Measurements from ENCODE around the gene BEND5.

The BEND5 gene, protein sequence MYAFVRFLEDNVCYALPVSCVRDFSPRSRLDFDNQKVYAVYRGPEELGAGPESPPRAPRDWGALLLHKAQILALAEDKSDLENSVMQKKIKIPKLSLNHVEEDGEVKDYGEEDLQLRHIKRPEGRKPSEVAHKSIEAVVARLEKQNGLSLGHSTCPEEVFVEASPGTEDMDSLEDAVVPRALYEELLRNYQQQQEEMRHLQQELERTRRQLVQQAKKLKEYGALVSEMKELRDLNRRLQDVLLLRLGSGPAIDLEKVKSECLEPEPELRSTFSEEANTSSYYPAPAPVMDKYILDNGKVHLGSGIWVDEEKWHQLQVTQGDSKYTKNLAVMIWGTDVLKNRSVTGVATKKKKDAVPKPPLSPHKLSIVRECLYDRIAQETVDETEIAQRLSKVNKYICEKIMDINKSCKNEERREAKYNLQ

DNA sequence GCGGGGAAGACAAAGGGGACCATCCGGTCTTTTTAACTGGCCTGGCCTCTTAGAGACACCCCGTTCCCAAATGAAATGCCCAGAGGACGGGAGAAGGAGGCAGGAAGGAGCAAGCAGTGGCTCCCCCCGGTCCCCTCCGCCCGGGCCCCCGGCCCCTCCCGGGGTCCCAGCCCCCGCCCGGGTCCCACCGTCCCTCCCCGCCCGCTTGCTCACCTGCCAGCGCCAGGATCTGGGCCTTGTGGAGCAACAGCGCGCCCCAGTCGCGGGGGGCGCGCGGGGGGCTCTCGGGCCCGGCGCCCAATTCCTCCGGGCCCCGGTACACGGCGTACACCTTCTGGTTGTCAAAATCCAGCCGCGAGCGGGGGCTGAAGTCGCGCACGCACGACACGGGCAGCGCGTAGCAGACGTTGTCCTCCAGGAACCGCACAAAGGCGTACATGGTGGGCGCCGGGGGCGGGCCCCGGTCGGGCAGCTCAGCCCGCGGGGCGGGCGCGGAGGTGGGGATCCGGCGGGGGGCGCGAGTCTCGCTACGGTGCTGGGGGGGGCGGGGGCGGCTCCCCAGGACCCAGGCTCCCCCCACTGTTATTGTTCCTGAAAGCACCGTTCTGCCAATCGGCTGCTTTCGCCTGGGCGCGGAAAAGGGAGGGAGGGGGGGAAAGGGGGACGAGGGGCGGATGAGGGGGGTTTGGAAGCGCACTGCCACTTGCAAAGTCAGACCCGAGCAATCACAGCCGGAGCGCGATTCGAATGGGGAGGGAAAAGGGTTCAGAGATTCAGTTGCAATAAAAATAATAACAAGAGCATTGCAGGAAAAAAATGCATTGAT is at the start of gene BEND5:
BEND5 (minus strand) TSS at position 499 of the 826 bp plus-strand sequence; CDS start at position 439, 60 bp downstream.
- DNase-seq, result peak; percentile 78

DNA sequence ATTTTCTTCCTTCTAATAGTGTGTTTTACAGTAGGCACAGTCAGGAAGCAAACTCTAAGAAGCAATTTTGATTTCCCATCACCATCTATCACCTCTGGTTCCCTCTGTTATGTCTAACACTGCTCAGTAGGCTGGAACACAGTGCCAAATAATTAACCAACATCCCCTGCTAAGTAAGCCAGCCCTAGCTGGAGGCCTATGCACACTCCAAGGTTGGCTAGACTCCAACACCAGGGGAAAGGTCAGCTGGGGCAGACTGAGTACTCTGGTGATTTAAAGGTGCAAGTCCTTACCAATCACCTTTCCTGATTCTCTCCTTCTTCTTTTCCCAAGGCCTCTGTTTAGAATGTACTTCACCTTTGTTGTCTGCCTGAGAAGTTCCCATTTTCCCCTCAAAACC is 46.5 kb upstream of the BEND5 start:
- no peak for DNase-seq

DNA sequence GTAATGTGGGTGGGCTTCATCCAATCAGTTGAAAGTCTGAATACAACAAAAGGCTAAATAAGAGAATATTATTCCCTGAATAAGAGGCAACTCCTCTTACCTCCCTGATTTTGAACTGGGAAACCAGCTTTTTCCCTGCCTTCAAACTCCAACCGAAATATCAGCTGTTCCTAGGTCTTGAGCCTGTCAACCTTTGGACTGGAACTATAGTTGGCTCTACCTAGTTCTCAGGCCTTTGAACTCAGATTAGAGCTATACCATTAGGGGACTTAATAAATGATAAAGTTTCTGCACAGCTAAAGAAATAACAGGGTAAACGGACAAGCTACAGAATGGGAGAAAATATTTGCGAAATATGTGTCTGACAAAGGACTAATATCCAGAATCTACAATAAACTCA is 43.8 kb upstream of the BEND5 start:
- no peak for DNase-seq

DNA sequence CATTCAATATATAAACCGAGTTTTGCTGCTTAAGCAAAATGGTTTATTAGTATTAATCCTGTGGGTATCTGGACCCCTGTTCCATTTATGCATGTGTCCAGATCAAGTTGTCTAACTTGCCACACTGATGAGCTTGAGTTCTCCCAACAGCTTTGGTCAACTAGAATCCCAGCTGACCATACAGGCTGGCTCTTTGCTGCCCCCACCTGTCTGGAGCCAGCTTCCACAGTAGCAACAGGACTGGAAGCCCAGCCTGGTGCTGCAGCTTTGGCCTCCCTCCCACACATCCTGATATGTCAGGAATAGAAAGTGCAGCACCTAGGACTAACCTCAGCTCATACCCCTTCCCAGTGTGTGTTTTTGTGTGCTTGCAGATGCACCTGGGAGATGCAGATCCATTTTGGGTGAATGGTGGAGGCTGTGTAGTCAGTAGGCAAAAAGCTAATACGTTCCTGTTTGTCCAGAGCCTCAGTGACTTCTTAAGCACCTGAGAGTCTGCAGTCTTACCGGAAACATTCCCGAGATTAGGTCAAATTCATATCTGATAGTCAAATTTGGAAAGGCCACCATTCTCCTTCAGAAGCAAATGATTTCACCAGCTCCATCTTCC is 40.9 kb upstream of the BEND5 start:
- peak; percentile 26 for DNase-seq

DNA sequence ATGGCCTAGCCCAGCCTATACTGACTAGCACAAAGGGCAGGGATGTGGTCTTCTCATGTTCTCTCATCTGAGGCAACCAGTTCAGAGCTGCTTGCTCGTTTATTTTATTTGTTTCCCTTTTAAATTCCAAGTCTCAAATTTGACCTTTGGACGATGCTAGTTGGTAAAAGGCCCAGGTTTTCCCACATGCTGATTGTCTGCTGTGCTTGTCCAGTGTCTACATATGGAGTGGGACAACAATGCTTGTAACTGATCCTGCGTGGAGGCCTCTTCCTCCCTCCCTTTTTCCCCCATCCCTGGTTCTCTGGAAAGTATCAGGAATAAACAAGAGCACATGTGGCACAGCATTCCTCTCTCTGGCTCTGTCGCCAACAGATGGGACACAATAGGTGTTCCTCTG is 34.0 kb upstream of the BEND5 start:
- no peak for DNase-seq

DNA sequence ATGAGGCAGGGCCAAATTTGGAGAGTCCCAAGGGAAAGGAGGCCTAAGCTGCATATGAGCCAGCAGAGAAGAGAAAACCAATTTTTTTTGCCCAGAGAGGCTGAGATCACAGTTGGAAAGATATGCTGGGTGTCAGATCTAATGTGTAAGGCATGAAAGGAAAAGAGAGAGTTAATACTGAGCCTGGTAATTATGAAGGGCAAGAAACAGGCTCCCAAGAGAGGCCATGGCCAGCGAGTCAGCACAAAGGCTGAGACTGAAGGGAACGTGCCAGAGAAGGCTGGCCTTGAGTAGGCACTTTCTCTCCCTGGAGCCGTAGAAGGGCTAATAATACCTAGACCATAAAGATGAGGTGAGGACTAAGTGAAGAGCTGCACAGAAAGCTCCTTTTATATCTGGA is 31.8 kb upstream of the BEND5 start:
- DNase-seq, result no peak

DNA sequence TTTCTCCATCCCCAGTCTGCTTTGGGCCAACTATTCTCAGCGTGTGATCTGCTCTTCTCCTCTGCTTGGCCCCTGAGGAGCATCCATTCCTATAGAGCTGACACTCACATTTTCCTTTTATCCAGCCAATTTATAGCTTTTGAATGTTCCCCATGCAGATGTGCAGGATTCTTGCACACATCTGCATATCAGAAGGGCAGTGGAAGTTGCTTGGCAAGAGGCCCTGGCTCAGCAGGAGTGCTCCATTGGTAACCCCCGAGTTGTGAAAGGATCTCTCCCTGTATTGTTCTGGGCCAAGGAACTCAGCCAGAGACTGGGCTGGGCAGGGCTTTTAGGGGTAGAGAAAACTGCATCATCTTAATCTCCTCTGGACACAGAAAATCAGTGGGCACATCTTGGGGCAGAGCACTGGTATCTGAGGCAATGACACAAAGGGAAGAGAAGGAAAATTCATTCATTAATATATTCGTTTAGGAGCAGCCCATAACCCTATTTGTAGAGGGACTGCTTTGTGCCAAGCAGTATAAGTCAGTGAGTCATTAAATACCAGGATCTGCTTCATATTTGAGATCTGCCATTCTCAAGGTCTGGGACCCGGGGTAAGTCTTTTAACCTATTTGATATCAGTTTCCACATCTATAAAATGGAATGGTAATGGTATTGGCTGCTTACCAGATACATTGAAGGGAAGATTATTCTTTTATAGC is 31.0 kb upstream of the BEND5 start:
- no peak for DNase-seq

DNA sequence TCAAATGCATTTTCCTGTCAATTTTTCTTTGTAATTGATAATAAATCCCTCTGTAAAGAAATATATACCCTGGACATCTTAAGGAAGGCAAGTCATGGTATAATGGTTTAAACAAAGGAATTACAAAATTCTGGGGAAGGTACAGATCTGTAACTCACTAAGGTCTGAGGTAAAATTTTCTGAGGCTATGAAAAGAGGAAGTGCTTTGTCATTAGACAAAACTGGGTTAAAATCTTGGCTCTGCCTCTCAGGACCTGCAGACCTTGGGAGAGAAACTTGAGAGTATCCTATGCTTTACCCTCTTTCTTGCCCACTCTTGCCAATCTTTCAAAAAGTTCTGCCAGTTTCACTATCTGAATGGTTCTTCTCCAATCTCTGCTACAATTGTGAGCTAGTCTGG is 26.8 kb upstream of the BEND5 start:
- DNase-seq, result no peak

DNA sequence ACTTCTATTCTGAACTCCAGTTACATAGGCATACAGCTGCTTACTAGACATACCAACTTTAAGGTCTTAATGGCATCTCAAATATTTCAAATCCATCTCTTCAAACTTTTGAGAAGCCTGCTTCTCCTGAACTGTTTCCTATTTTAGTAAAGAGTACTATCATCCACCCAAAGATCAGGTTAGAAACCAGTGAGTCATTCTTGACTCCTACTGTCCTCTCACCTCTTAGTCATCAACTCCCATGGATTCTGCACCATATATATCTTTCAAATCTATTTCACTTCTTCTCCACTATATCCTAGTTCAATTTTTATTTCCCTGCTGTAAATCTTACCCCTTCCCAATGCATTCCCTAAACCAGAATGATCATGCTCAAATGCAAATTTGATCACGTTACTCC is 18.1 kb upstream of the BEND5 start:
- no peak for DNase-seq

DNA sequence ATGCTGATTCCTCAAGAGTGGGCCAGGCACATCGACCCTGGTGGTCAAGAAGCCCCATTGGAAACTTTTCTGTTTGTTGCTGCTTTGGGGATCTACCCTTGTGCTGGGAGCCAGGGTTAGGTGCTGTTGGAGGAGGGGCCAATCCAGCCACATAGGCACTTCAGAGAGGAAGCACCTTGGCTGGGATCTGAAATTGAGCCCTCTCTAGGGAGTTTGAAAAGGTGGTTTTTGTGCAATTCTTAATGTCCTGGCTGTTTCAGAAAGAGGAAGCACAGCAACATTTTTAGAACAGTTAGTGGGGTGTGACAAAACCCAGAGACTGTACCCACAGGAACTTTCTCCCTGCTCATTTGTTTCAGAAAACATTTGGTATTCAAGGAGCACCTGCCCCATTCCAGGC is 17.2 kb upstream of the BEND5 start:
- no peak for DNase-seq

DNA sequence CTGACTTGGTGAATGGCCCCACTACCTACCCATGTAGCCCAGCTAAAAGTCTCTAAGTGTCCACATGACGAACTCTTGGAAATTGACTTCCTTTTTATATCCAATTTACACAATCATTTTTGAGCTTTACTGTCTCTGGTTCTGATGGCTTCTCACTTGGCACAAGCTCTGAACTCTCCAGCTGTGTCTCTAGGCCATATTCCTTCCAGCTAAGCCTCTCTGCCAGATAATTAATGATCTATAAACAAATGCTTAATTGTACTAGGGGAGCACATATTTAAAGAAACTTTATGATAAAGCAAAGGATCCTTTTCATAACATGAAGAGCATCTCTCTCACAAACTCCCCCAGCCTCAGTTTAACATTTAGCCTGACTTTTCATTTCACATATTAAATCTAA is 16.3 kb upstream of the BEND5 start:
- no peak for DNase-seq

DNA sequence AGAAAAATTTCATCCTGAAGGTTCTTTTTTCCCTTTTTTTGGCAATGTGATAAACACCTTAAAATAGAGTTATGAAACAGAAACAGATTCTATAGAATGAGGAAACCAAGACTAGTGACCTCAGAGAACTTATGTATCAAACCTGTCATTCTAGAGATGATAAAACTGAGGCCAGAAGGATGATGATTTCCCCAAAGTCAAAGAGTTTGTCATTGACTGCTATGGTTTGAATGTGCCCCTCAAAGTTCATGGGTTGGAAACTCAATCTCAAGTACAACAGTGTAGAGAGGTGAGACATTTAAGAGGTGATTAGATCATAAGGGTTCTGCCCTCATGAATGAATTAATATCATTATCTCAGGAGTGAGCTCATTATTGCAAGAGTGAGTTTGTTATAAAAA is 13.7 kb upstream of the BEND5 start:
- DNase-seq, result no peak

DNA sequence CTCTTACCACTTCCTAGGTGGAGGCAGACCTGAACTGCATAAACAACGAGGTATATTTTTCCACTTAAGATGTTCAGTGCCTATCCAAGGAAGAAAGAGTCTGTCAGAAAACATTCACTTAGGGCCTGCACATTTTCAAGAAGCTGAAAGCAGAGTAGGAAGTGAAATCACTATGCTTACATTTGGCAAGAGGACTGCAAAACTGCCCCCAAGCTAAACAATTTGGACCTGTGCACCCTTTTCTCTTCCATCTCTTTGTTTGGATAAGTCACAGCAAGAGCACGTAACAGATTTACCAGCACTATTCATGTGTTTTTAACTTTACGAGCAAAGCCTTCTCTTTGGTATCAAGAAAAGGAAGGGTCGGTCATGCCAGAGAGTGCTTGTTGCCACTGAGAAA is 13.2 kb upstream of the BEND5 start:
- DNase-seq, result no peak

DNA sequence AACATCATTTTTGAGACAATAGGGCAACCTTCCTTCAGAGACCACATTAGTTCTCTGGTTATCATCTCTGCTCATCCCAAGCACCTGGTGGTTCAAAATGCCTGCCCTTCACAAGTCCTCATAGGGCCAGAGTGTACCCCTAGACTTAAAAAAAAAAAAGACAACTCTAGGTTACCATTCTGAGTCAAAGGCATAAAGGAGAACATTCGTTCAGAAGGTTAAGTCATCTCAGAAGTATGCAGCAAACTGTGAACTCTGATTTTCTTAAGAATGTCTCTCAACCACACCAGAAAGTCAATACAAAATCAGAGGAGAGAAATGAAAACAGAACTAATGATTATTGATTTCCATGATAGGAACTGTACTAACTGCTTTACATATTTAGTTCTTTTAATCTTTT is 9.2 kb upstream of the BEND5 start:
- no peak for DNase-seq

DNA sequence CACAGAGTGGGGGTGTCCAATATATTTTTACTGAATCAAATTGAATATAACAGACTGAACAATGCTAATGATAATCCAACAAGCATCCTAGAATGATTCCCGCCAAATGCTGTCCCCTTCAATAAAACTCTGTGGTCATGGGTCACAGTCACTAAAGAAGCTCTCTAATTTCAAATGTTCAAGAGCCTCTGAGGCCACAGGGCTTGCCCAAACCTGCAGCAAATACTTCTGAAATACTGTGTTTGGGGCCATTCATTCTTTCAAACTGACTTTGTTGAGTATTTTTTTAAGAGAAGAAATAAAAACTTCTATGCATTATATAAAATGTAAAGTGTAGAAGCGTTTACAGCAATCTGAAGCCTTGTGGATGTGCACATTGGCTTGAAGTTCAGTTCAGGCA is 7.6 kb upstream of the BEND5 start:
- no peak for DNase-seq

DNA sequence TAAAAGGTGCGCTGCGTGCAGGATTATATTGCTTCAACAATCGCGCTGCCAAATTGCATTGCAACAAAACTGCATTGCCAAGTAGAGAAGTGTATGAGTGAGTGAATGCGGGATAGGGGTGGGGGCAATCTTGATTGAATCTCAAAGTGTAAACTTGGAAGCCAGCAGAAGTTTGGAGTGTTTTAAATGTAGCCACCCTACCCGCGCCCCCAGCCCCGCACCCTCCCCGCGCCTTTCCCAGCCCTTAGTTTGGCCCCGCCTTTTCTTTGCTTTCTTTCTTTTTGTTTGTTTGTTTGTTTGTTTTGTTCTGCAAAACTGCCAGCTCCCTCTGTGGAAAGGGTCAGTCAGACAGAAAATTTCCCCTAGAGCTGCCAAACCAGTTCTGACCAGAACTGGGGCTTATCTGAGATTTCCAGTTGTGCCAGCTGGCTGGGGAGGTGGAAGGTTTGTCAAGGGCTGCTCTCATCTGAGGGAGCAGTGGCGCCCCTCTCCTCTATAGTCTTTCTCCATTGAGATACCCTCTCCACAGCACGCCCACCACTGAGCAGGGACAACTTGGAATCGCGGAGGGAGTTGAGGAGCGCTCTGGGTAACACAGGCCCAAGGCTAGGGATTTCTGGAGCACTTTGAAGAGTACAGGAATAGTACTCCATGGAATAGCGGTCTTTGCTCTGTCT is 666 bp upstream of the BEND5 start:
- DNase-seq, result peak; percentile 39

DNA sequence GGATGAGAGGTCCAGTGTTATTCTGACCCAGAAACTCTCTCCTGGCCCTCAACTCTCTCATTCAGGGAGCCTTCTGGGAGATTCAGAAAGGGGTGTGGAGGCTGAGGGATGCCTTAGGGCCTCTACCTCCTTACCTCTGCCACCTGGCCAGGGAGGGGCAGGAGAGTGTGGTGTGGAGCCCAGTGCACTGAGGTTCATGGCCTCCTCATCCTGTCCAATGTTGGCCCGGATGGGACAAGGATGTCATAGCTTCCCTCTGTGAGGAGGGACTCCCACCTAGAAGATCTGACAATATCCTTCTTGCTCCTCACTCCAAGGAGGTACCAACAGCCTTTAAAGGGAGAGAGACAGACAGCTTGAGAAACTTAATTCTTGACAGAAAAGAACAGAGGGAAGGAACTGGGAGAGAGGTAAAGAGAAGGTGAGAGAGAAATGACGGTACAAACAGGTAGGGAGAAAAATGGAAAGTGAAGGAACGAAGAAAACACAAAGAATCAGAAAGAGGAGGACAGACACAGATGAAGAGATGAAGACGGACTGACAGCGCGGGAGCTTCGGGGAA is 779 bp downstream of the BEND5 start:
- DNase-seq, result no peak

DNA sequence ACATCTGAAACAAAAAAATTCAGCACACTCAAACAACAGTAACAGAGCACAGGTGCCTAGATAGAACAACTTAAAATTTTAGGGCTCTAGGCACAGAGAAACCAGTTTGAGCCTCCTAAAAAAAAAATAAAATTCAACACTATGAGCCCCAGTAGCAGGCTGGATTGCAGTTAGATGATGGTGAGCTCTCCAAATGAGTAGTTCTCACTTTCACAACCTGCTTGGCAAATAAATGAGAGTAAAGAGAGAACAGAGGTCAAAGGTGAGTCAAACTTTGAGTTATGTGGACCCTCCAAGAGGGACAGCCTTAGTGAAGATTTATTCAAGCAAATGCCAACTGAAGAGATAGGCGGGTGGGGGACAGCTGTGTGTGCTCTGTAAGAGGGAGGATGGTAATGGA is 3.6 kb downstream of the BEND5 start:
- DNase-seq, result no peak

DNA sequence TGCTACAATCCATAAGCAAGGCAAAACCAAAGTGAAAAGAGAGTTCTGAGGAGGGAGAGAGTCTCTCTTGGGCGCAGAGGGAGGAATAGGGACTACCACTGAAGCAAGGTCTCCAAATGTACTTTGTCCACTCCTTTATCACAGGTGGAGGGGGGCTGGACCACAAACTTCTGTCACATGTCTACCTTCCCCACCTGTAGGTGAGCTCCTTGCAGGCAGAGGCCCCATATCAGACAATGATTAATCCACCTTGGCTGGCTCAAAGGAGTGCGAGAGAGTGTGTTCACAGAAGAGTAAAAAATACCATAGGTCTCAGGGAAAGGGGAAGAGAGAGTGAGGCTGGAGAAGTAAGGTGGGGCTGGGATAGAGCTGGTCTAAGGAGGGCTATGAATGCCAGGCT is 4.5 kb downstream of the BEND5 start:
- no peak for DNase-seq

DNA sequence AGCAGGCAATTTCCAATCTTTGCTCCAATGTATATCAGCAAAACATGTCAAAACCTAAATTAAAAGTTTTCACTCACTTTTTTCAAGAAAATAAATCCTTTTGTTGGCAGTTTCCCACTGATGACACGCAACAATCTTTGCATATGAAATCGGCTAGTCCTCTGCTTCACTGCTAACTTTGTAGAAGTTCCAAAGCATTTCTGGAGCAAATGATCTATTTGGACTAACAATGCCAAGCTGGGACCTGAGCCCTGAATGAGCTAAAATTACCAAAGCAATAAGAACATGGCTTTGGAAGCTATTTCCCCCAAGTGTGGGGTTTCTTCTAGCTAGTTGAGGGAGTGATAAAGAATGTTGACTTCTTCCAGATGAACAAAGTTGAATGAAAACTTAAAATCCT is 5.1 kb downstream of the BEND5 start:
- no peak for DNase-seq

DNA sequence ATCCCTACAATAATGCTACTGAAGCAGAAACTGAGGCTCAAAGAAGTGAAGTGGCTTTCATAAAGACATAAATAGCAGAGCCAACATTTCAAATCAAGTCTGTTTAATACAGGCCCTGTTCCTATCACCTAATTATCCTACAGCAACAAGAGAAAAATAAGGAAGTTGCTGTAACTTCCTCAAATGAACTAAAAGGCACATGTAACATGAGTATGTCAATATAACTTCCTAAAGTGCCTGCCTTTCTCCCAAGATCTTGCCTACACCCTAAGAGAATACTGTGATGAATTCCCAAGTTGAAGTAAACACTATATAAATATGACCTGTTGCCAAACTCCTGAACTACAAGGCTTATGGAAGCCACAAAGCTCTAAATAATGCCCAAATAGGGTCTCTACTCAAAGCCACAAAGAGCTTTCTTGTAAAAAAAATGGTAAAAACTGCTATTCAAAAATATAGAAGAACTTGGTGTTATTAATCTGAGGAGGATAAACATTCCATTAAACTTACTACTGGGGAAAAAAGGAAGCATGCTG is 8.6 kb downstream of the BEND5 start:
- no peak for DNase-seq

DNA sequence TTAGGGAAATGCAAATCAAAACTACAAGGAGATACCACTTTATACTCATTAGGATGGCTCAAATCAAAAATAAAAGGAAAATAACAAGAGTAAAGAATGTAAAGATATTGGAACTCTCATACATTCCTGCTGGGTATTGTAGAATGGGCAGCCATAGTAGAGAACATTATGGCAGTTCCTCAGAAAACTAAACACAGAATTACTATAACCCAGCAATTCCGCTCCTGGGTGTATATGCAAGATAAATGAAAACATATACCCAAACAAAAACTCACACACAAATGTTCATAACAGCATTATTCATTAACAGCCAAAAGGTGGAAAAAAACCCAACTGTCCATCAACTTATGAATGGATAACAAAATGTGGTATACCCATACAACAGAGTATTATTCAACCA is 11.4 kb downstream of the BEND5 start:
- no peak for DNase-seq
